Liver (tissue), 3 donors: ENCODE results near the gene GADL1.

Source experiments
- CTCF ChIP-seq: fragments of 150-350 bp; IDR thresholded peaks from 2 replicates; pipeline ENCODE4 v1.5.1; 2017; ENCODE audit warnings: improper control_type of control experiment, low read depth, low read length; ENCODE audit not compliant: missing input control
- GABPA ChIP-seq, 2 donors: IDR thresholded peaks in 1 of 2; conservative IDR thresholded peaks in 1 of 2; 2 replicates each; pipeline ENCODE4 v1.6.1; 2016; ENCODE audit warnings: antibody characterized with exemption in 2 of 2, mild to moderate bottlenecking in 1 of 2, moderate library complexity in 1 of 2
- RAD21 ChIP-seq, 2 donors: IDR thresholded peaks; 2 replicates each; pipeline ENCODE4 v1.6.1; 2016; ENCODE audit warnings: antibody characterized with exemption in 2 of 2, mild to moderate bottlenecking in 2 of 2
- SP1 ChIP-seq: IDR thresholded peaks from 2 replicates; pipeline ENCODE4 v1.6.1; 2018; ENCODE audit warnings: antibody characterized with exemption, mild to moderate bottlenecking
- TAF1 ChIP-seq: conservative IDR thresholded peaks from 2 replicates; pipeline ENCODE4 v1.6.1; 2016; ENCODE audit warnings: antibody characterized with exemption, mild to moderate bottlenecking
- YY1 ChIP-seq: IDR thresholded peaks from 2 replicates; pipeline ENCODE4 v1.6.1; 2016; ENCODE audit warnings: antibody characterized with exemption, mild to moderate bottlenecking
- TF ChIP-seq, protein P1 (sequence below): IDR thresholded peaks from 2 replicates; pipeline ENCODE4 v1.6.1; 2016; ENCODE audit warnings: antibody characterized with exemption
- TF ChIP-seq, protein P2 (sequence below): IDR thresholded peaks from 2 replicates; pipeline ENCODE4 v1.6.1; 2016; ENCODE audit warnings: antibody characterized with exemption
- donor health status: healthy.
- donor health status: healthy.

- TF ChIP-seq RAD21 (IDR thresholded peaks at IDR 0.05): no peak
- no peak for TF ChIP-seq YY1
- TF ChIP-seq CTCF: no peak
- TF ChIP-seq TAF1: no peak
- TF ChIP-seq, protein P1, sequence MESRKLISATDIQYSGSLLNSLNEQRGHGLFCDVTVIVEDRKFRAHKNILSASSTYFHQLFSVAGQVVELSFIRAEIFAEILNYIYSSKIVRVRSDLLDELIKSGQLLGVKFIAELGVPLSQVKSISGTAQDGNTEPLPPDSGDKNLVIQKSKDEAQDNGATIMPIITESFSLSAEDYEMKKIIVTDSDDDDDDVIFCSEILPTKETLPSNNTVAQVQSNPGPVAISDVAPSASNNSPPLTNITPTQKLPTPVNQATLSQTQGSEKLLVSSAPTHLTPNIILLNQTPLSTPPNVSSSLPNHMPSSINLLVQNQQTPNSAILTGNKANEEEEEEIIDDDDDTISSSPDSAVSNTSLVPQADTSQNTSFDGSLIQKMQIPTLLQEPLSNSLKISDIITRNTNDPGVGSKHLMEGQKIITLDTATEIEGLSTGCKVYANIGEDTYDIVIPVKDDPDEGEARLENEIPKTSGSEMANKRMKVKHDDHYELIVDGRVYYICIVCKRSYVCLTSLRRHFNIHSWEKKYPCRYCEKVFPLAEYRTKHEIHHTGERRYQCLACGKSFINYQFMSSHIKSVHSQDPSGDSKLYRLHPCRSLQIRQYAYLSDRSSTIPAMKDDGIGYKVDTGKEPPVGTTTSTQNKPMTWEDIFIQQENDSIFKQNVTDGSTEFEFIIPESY: no peak
- TF ChIP-seq, protein P2, sequence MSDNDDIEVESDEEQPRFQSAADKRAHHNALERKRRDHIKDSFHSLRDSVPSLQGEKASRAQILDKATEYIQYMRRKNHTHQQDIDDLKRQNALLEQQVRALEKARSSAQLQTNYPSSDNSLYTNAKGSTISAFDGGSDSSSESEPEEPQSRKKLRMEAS: no peak
- no peak for TF ChIP-seq GABPA (IDR thresholded peaks at IDR 0.05 in 1 of 2, conservative IDR thresholded peaks at IDR 0.05 in 1 of 2)
- TF ChIP-seq SP1: no peak
Observed at GRCh38 chr3:30786365-30786764, 108.1 kb downstream of the GADL1 start.
